Measurements from ENCODE around the gene SMARCA4. TPM values are rescaled to one million over a fixed set of nuclear protein-coding genes. Genes with fewer than 3 reads are reported as not detected.

Gene SMARCA4
- total and polyA plus RNA-seq, 11 donors = 34.1 to 70.9 (median 48.6) TPM

DNA sequence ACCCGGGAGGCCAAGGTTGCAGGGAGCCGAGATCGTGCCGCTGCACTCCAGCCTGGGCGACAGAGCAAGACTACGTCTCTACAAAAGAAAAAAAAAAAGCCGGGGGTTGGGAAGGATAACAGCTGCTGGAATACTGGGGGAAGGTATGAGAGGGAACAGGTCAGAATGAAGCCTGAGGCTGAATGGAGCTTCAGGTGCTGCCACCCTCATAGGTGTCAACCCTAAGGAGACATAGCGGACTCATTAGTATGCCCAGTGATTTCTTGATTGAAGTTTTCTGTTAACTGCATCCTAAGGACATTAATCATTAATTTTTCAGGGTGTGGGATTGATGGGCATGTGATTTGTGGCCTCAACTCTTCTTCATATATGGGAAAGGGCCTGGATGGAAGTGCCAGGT is 6.0 kb downstream of the SMARCA4 start:
- Histone ChIP-seq H3K36me3 (no peaks in the 10 kb centered on the region), H3K4me1 (peaks cover 0 to 25% (median 14%) of the 10 kb centered on the region in 12 donors), H3K27me3 (no peaks in the 10 kb centered on the region), H3K9me3 (no peaks in the 10 kb centered on the region), H3K4me3 (no peak overlapping the region), H3K27ac (no peak overlapping the region)
- WGBS, 4 donors = 84 to 89% (median 87%) methylated on average over 8 of the region's 8 CpGs
- no peak for DNase-seq
- no peak for TF ChIP-seq POLR2A (IDR thresholded peaks at IDR 0.05)
- TF ChIP-seq, protein P1, sequence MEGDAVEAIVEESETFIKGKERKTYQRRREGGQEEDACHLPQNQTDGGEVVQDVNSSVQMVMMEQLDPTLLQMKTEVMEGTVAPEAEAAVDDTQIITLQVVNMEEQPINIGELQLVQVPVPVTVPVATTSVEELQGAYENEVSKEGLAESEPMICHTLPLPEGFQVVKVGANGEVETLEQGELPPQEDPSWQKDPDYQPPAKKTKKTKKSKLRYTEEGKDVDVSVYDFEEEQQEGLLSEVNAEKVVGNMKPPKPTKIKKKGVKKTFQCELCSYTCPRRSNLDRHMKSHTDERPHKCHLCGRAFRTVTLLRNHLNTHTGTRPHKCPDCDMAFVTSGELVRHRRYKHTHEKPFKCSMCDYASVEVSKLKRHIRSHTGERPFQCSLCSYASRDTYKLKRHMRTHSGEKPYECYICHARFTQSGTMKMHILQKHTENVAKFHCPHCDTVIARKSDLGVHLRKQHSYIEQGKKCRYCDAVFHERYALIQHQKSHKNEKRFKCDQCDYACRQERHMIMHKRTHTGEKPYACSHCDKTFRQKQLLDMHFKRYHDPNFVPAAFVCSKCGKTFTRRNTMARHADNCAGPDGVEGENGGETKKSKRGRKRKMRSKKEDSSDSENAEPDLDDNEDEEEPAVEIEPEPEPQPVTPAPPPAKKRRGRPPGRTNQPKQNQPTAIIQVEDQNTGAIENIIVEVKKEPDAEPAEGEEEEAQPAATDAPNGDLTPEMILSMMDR (IDR thresholded peaks at IDR 0.05) = no peak
- intact Hi-C loops (cut with DNase I) = no loop called here
- ATAC-seq = no peak

DNA sequence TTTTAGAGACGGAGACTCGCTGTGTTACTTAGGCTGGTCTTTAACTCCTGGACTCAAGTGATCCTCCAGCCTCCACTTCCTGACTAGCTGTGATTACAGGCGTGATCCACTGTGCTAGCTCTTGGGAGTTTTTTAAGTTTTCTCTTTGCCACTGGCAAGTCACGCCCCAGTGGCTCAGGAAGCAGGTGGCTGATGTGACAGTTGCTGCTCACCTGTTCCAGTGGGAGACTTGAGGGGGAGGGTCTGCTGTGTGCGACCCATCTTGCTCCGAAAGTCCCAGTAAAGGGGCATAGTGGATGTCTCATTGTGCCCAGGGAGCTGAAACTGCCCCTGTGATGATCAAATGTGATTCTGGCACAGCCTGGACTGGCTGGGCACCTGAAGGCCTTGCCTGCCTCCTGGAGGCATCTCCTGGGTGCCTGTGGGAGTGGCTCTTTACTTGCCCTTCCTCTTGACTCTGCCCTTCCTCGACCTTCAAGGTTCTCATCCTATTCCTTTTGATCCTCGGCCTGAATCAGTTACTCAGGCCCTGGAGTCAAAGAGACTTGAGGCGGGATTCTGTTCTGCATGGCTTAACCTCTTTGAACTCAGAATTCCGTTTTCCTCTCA is 7.8 kb downstream of the SMARCA4 start:
- H3K27me3 ChIP-seq = no peaks in the 10 kb centered on the region
- DNase-seq (no peak), ATAC-seq (no peak)
- no peaks in the 10 kb centered on the region for H3K9me3 ChIP-seq
- H3K4me3 ChIP-seq = no peak overlapping the region
- intact Hi-C loops (cut with DNase I) = no loop called here
- H3K27ac ChIP-seq = peak overlapping the region in 2 of 12 donors; percentile 27 to 34
- WGBS, 4 donors = 59 to 62% (median 61%) methylated on average over 8 to 10 of the region's 10 CpGs
- TF ChIP-seq, protein P1 (IDR thresholded peaks at IDR 0.05) = no peak
- no peak for TF ChIP-seq POLR2A (IDR thresholded peaks at IDR 0.05)
- H3K4me1 ChIP-seq = peaks cover 0 to 18% (median 6%) of the 10 kb centered on the region in 12 donors
- no peaks in the 10 kb centered on the region for H3K36me3 ChIP-seq

DNA sequence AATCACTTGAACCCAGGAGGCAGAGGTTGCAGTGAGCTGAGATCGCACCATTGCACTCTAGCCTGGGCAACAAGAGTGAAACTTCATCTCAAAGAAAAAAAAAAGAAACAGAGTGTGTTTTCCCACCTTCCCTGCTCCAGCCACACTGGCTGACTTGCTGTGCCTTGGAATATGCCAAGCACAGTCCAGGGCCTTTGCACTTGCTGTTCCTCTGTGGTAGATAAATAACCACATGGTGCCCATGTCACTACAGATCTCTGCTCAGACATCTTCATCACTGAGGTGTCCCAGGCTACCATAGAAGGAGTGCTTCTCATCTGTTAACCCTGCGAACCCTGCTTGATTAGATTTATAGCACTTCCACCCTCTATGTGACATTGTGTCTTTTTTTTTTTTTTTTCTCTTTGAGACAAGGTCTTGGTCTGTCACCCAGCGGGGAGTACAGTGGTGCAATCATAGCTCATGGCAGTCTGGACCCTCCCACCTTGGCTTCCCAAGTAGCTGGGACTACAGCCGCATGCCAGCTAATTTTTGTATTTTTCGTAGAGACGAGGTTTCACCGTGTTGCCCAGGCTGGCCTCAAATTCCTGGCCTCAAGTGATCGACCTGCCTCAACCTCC is 10.4 kb downstream of the SMARCA4 start:
- H3K4me3 ChIP-seq = no peak overlapping the region
- WGBS, 4 donors = 92 to 97% (median 95%) methylated on average over 8 of the region's 8 CpGs
- intact Hi-C loops (cut with DNase I) = no loop called here
- TF ChIP-seq, protein P1 (IDR thresholded peaks at IDR 0.05) = no peak
- TF ChIP-seq POLR2A (IDR thresholded peaks at IDR 0.05) = no peak
- H3K27me3 ChIP-seq = no peaks in the 10 kb centered on the region
- DNase-seq = no peak
- H3K27ac ChIP-seq = no peak overlapping the region
- peak in 1 of 4 donors; percentile 4 for ATAC-seq
- no peaks in the 10 kb centered on the region for H3K36me3 ChIP-seq
- peaks cover 0 to 29% (median 21%) of the 10 kb centered on the region in 12 donors for H3K4me1 ChIP-seq
- H3K9me3 ChIP-seq = no peaks in the 10 kb centered on the region

DNA sequence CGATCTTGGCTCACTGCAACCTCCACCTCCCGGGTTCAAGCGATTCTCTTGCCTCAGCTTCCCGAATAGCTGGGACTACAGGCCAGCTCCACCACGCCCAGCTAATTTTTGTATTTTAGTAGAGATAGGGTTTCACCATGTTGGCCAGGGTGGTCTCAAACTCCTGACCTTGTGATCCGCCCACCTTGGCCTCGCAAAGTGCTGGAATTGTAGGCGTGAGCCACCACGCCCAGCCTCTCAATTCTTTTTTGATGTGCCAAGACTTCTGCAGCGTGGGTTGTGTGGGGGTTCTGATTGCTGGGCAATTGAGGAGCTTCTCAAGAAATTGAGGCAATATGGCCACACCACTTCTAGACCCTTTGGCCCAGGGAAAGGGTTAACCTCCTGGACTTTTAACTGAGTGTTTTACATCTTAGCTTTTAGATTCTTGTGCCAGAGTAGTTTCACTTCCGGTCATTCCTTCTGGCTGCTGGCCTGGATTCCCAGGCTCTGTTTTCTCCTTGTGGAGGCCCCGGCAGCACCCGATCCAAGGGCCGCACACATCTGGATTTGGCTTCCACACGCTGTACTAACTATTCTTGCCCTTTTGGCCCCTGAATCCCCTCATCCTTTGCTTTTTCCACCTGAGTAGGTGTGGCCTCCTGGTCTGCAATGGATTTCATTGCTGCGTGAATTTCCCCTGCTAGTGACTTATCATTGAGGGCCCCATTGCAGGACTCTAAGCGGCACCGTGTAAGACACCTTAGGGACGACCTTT is 14.7 kb downstream of the SMARCA4 start:
- 54 to 65% (median 58%) methylated on average over 19 of the region's 19 CpGs for WGBS, 4 donors
- no peak for TF ChIP-seq POLR2A (IDR thresholded peaks at IDR 0.05)
- TF ChIP-seq, protein P1 (IDR thresholded peaks at IDR 0.05) = no peak
- Histone ChIP-seq H3K27me3 (no peaks in the 10 kb centered on the region), H3K9me3 (no peaks in the 10 kb centered on the region), H3K4me1 (peaks cover 0 to 42% (median 31%) of the 10 kb centered on the region in 12 donors), H3K4me3 (peak overlapping the region in 5 of 12 donors; percentile 4 to 33 (median 22)), H3K27ac (peak overlapping the region in 11 of 12 donors; percentile 15 to 67 (median 56)), H3K36me3 (no peaks in the 10 kb centered on the region)
- peak in 4 of 5 donors; percentile 53 to 71 (median 56) for DNase-seq
- intact Hi-C loops (cut with DNase I) = no loop called here
- peak in 3 of 4 donors; percentile 48 to 68 (median 51) for ATAC-seq
